CD4-positive, alpha-beta T cell treated with Interleukin-4 for 1 hour (primary cell): ENCODE measurements around the gene SYMPK.
"Not testable (repeated sequence)": the region's sequence is repeated elsewhere in the genome, so short reads cannot be mapped to it uniquely, and the experiment has no call there.

Source experiments
- DNase-seq, 2 donors: peaks; one replicate each; pipeline ENCODE4 v3.0.0-alpha.2; 2020 to 2022

SYMPK gene

GRCh38 chr19:45800070-45800553 is 62.8 kb downstream of the SYMPK start:
- no peak for DNase-seq

GRCh38 chr19:45799541-45799940 is 63.4 kb downstream of the SYMPK start:
- not testable (repeated sequence) for DNase-seq

GRCh38 chr19:45798995-45799517 is 63.9 kb downstream of the SYMPK start:
- DNase-seq: peak; percentile 54 to 69

GRCh38 chr19:45794627-45795026 is 68.3 kb downstream of the SYMPK start:
- no peak for DNase-seq

- DNase-seq: no peak
These were observed 69.1 kb downstream of the SYMPK start for GRCh38 chr19:45793876-45794275.

- DNase-seq: no peak
These were observed 69.8 kb downstream of the SYMPK start for GRCh38 chr19:45793178-45793564.

- DNase-seq: peak; percentile 99
These were observed 70.3 kb downstream of the SYMPK start, which contains the start of gene DMWD for GRCh38 chr19:45792470-45793177. DMWD (minus strand) TSS chr19:45792845; CDS start chr19:45792756, 89 bp downstream.

- no peak for DNase-seq
These were observed 71.0 kb downstream of the SYMPK start for GRCh38 chr19:45791744-45792469.

- peak; percentile 57 for DNase-seq
These were observed 72.0 kb downstream of the SYMPK start for GRCh38 chr19:45790942-45791341.

- DNase-seq: no peak
These were observed 73.7 kb downstream of the SYMPK start for GRCh38 chr19:45789035-45789786.

GRCh38 chr19:45786533-45786894 is 76.4 kb downstream of the SYMPK start:
- no peak for DNase-seq

GRCh38 chr19:45785781-45786532 is 77.0 kb downstream of the SYMPK start:
- DNase-seq: no peak

- no peak for DNase-seq
These were observed 77.8 kb downstream of the SYMPK start for GRCh38 chr19:45785097-45785496.

GRCh38 chr19:45784096-45784495 is 78.9 kb downstream of the SYMPK start:
- no peak for DNase-seq

GRCh38 chr19:45782820-45783785 is 79.8 kb downstream of the SYMPK start:
- no peak for DNase-seq

- DNase-seq: no peak
These were observed 80.7 kb downstream of the SYMPK start, which contains the start of gene DMPK for GRCh38 chr19:45782162-45782691. DMPK (minus strand) TSS chr19:45782490; CDS start chr19:45782352, 138 bp downstream.

GRCh38 chr19:45781214-45782161 is 81.5 kb downstream of the SYMPK start:
- no peak for DNase-seq

GRCh38 chr19:45780448-45781213 is 82.3 kb downstream of the SYMPK start:
- no peak for DNase-seq

- DNase-seq: no peak
These were observed 82.8 kb downstream of the SYMPK start for GRCh38 chr19:45780146-45780447.
